Loucy (cell line): ENCODE results near the gene ZBTB42.
A peak's percentile ranks its signal among the peaks of the same experiment; 100 is the strongest.

ENCODE experiments used
- H2AFZ ChIP-seq: fragments of 200-600 bp; sonication (generic); 2 replicates; pipeline ENCODE4 v1.6.0; 2016; ENCODE audit warnings: antibody characterized with exemption, mild to moderate bottlenecking, low read length, moderate library complexity
- H3F3A ChIP-seq: fragments of 200-600 bp; 2 replicates; pipeline ENCODE4 v1.6.0; 2016; ENCODE audit warnings: antibody characterized with exemption, low read depth, mild to moderate bottlenecking
- H3K27me3 ChIP-seq: fragments of 200-600 bp; sonication (generic); 2 replicates; pipeline ENCODE4 v1.6.1; 2014; ENCODE audit warnings: low read length, mild to moderate bottlenecking; ENCODE audit not compliant: insufficient read depth, poor library complexity, severe bottlenecking
- H3K36me3 ChIP-seq: fragments of 200-600 bp; sonication (generic); 2 replicates; pipeline ENCODE4 v1.6.1; 2016; ENCODE audit warnings: low read length; ENCODE audit not compliant: insufficient read depth
- H3K4me1 ChIP-seq: fragments of 200-600 bp; sonication (generic); 2 replicates; pipeline ENCODE4 v1.5.1; 2014; ENCODE audit warnings: low read length, mild to moderate bottlenecking; ENCODE audit not compliant: insufficient read depth, poor library complexity, severe bottlenecking
- H3K4me2 ChIP-seq: fragments of 200-600 bp; sonication (generic); 2 replicates; pipeline ENCODE4 v1.6.0; 2014; ENCODE audit warnings: antibody characterized with exemption, low read length, low read depth, mild to moderate bottlenecking; ENCODE audit not compliant: poor library complexity, severe bottlenecking
- H3K4me3 ChIP-seq: fragments of 200-600 bp; sonication (generic); 2 replicates; pipeline ENCODE4 v1.5.1; 2014; ENCODE audit warnings: low read length, mild to moderate bottlenecking, mixed read lengths; ENCODE audit not compliant: poor library complexity, severe bottlenecking
- H3K79me2 ChIP-seq: fragments of 200-600 bp; sonication (generic); 2 replicates; pipeline ENCODE4 v1.6.1; 2014; ENCODE audit warnings: low read length; ENCODE audit not compliant: insufficient read depth
- H3K9ac ChIP-seq: fragments of 200-600 bp; sonication (generic); 2 replicates; pipeline ENCODE4 v1.6.0; 2014; ENCODE audit warnings: mild to moderate bottlenecking, low read depth, low read length, moderate library complexity; ENCODE audit not compliant: poor library complexity, severe bottlenecking
- H3K9me2 ChIP-seq: fragments of 200-600 bp; sonication (generic); replicated peaks from 2 replicates; pipeline ENCODE4 v1.6.1; 2016; ENCODE audit warnings: low read depth, low read length, mixed read lengths
- H3K9me3 ChIP-seq: fragments of 200-600 bp; sonication (generic); 2 replicates; pipeline ENCODE4 v1.6.1; 2014; ENCODE audit warnings: mild to moderate bottlenecking, antibody characterized with exemption, low read length, low read depth; ENCODE audit not compliant: insufficient read depth
- H4K20me1 ChIP-seq: fragments of 200-600 bp; sonication (generic); 2 replicates; pipeline ENCODE4 v1.6.0; 2014; ENCODE audit warnings: antibody characterized with exemption, low read length, mild to moderate bottlenecking; ENCODE audit not compliant: insufficient read depth, poor library complexity, severe bottlenecking
- EZH2phosphoT487 ChIP-seq: fragments of 200-600 bp; IDR thresholded peaks from 2 replicates; pipeline ENCODE4 v1.6.1; 2018; ENCODE audit warnings: antibody characterized with exemption, mild to moderate bottlenecking, moderate library complexity, borderline replicate concordance
- TF ChIP-seq, protein P1 (sequence below): fragments of 200-600 bp; sonication (generic); conservative IDR thresholded peaks from 2 replicates; pipeline ENCODE4 v1.5.1; 2014; ENCODE audit warnings: mild to moderate bottlenecking, antibody characterized with exemption, low read length

ZBTB42 gene

DNA sequence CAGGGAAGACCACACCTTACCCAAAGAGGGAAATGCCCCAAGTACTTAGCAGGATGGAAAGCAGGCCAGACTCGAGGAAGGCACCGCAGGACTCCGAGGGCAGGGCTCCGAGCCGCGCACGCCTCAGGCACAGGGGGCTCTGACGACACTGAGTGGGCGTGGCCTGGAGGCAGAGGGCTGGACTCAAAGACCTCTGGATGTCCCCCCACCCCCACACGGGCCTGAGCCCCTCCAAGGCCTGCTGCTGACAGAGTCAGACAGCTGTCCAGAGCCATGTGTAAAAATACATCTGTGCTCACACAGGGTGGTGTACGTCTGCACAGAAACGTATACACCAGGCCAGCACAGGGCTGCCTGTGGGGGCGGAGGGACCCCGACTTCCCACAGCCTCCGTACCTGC lies 6.8 kb upstream of the ZBTB42 start:
- Histone ChIP-seq H4K20me1 (peaks cover 53% of the 10 kb centered on the region), H3K4me1 (peaks cover 46% of the 10 kb centered on the region), H3F3A (peaks cover 3% of the 10 kb centered on the region; the same call in 1 of the 2 replicates), H3K4me2 (peak overlapping the region; percentile 90), H2AFZ (no peak overlapping the region), H3K79me2 (peaks cover 59% of the 10 kb centered on the region), H3K9me2 (no peaks in the 10 kb centered on the region), H3K36me3 (no peaks in the 10 kb centered on the region; the same call in 1 of the 2 replicates), H3K27me3 (no peaks in the 10 kb centered on the region), H3K4me3 (peak overlapping the region; percentile 75), H3K9ac (peak overlapping the region; percentile 72), H3K9me3 (no peaks in the 10 kb centered on the region)
- TF ChIP-seq EZH2phosphoT487, result no peak
- TF ChIP-seq, protein P1, sequence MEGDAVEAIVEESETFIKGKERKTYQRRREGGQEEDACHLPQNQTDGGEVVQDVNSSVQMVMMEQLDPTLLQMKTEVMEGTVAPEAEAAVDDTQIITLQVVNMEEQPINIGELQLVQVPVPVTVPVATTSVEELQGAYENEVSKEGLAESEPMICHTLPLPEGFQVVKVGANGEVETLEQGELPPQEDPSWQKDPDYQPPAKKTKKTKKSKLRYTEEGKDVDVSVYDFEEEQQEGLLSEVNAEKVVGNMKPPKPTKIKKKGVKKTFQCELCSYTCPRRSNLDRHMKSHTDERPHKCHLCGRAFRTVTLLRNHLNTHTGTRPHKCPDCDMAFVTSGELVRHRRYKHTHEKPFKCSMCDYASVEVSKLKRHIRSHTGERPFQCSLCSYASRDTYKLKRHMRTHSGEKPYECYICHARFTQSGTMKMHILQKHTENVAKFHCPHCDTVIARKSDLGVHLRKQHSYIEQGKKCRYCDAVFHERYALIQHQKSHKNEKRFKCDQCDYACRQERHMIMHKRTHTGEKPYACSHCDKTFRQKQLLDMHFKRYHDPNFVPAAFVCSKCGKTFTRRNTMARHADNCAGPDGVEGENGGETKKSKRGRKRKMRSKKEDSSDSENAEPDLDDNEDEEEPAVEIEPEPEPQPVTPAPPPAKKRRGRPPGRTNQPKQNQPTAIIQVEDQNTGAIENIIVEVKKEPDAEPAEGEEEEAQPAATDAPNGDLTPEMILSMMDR, result no peak

DNA sequence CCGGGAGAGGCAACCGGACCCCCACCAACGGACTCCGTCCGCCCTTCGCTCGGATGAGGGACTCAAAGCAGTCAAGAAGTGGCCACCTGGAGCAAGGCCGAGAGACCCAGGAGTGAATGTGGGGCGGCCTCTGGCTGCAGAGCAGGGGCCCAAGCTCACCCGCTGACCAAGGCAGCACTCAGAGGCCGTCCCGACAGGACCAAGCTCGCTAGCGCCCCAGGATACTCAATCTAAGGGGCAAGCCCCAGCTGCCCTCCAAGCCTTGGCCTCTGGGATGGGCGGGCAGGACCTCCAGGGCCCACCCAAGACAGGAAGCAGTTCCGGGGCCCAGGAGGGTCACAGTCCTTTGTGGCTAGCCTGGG lies 6.3 kb upstream of the ZBTB42 start:
- peaks cover 54% of the 10 kb centered on the region for H3K79me2 ChIP-seq

DNA sequence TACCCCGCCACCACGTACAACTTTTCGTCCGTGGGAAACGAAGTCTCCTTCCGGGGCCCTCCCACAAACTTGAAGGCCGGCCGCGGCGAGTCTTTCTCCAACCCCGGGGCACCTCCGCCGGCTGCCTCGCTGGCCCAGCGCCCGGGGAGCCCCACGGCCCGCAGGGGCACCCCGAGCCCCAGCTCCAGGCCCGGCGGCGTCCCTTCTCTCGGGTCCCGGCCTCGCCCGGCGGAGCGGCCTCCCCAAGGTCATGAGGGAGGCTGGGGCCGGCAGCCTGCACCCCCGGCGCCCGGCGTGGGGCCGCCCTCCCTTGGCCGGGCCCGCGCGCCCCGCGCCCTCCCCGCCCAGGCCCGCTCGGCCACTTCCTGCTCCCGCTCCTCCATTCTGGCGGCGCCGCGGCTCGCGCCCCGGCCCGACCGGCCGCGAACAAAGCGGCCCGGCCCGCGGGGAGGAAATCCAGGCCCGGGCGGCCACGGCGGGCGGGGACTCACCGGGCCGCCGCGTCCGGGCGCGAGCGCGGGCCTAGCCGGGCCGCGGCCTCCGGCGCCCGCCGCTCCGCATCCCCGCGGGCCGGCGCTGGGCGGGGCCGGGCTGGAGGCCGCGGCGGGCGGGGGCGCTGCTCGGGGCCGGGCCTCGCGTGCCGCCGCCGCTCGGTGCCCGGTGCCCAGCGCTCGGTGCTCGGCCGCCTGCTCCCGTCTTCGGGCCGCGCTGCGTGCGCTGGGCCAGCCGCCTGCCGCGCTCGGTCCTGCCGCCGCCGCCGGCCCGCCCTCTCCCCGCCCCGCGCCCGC lies 5.7 kb upstream of the ZBTB42 start, which contains the start of gene AKT1:
TSS of gene AKT1 (minus strand) at position 756 of the 788 bp plus-strand sequence. CDS start 3,105 bp downstream, outside the sequence.
- Histone ChIP-seq H3K27me3 (no peaks in the 10 kb centered on the region), H3K79me2 (peaks cover 49% of the 10 kb centered on the region), H3F3A (peaks cover 13% of the 10 kb centered on the region), H2AFZ (0 out of 2 replicates have a peak within 1 kb of the TSS, but pooled peaks have one; percentile 45), H3K9me3 (no peaks in the 10 kb centered on the region), H3K4me3 (peak within 1 kb of the TSS; percentile 75), H3K36me3 (no peaks in the 10 kb centered on the region), H3K9me2 (no peaks in the 10 kb centered on the region), H3K9ac (peak within 1 kb of the TSS; percentile 72), H3K4me2 (peak within 1 kb of the TSS; percentile 90), H4K20me1 (peaks cover 48% of the 10 kb centered on the region), H3K4me1 (peaks cover 55% of the 10 kb centered on the region)
- TF ChIP-seq, protein P1, result no peak
- no peak for TF ChIP-seq EZH2phosphoT487

More for the DNA sequence above, 6.3 kb upstream of the ZBTB42 start:
- Histone ChIP-seq H3K9ac (peak overlapping the region; percentile 72), H3K4me3 (peak overlapping the region; percentile 75), H4K20me1 (peaks cover 48% of the 10 kb centered on the region), H3K4me2 (peak overlapping the region; percentile 90), H3K36me3 (no peaks in the 10 kb centered on the region), H3K9me2 (no peaks in the 10 kb centered on the region), H2AFZ (no peak overlapping the region), H3K4me1 (peaks cover 50% of the 10 kb centered on the region), H3K27me3 (no peaks in the 10 kb centered on the region), H3K9me3 (no peaks in the 10 kb centered on the region), H3F3A (peaks cover 8% of the 10 kb centered on the region; the same call in 1 of the 2 replicates)
- TF ChIP-seq EZH2phosphoT487, result no peak
- TF ChIP-seq, protein P1, result no peak
